Keratinocyte (primary cell): ENCODE data around the gene KLHL25. TPM values are rescaled to one million over a fixed set of nuclear protein-coding genes. Genes with fewer than 3 reads are reported as not detected.

Experiments
- DNase-seq: peaks from one replicate; pipeline ENCODE4 v3.0.0-alpha.2; 2011; ENCODE audit warnings: low read depth, missing footprints, low spot score
- FAIRE-seq: peaks from 2 replicates; lab custom pipeline; 2011; peaks lifted over from hg19 to GRCh38; lab: Jason Lieb, UNC
- H2AFZ ChIP-seq: 2 replicates; pipeline ENCODE4 v1.6.0; 2012; ENCODE audit warnings: low read length, control low read depth, inconsistent platforms; ENCODE audit not compliant: control insufficient read depth
- H3K27ac ChIP-seq: 2 replicates; pipeline ENCODE4 v1.5.1; 2011; ENCODE audit warnings: low read length; ENCODE audit not compliant: control insufficient read depth, insufficient read depth
- H3K27me3 ChIP-seq: 3 replicates; pipeline ENCODE4 v1.6.0; 2011; ENCODE audit warnings: low read length; ENCODE audit not compliant: control insufficient read depth, insufficient read depth; ENCODE audit errors: extremely low read depth
- H3K36me3 ChIP-seq, 2 experiments: 2 replicates in 1 of 2; 3 replicates in 1 of 2; pipeline ENCODE4 v1.5.1; 2011; ENCODE audit warnings: low read length in 2 of 2, mild to moderate bottlenecking in 1 of 2; ENCODE audit not compliant: control insufficient read depth in 2 of 2, insufficient read depth in 2 of 2; ENCODE audit errors: extremely low read depth in 1 of 2
- H3K4me1 ChIP-seq: 3 replicates; pipeline ENCODE4 v1.5.1; 2011; ENCODE audit warnings: low read length; ENCODE audit not compliant: control insufficient read depth, insufficient read depth; ENCODE audit errors: extremely low read depth
- H3K4me2 ChIP-seq: 3 replicates; pipeline ENCODE4 v1.6.0; 2011; ENCODE audit warnings: low read depth, low read length; ENCODE audit not compliant: control insufficient read depth, insufficient read depth; ENCODE audit errors: extremely low read depth
- H3K4me3 ChIP-seq, 3 experiments: fragments of 200-600 bp in 1 of 3; sonication (generic) in 1 of 3; 2 replicates in 2 of 3; 3 replicates in 1 of 3; pipeline ENCODE4 v1.5.1; 2011 to 2016; ENCODE audit warnings: low read length in 3 of 3, mild to moderate bottlenecking in 3 of 3, control low read depth in 2 of 3, inconsistent platforms in 1 of 3, low read depth in 1 of 3, mixed read lengths in 1 of 3, mixed run types in 1 of 3, moderate library complexity in 1 of 3; ENCODE audit not compliant: control insufficient read depth in 2 of 3, insufficient read depth in 2 of 3; ENCODE audit errors: extremely low read depth in 1 of 3
- H3K79me2 ChIP-seq: 2 replicates; pipeline ENCODE4 v1.6.0; 2012; ENCODE audit warnings: low read length; ENCODE audit not compliant: control insufficient read depth, insufficient read depth
- H3K9ac ChIP-seq: 3 replicates; pipeline ENCODE4 v1.6.0; 2011; ENCODE audit warnings: low read length; ENCODE audit not compliant: control insufficient read depth, insufficient read depth; ENCODE audit errors: extremely low read depth
- H3K9me1 ChIP-seq: 3 replicates; pipeline ENCODE4 v1.6.0; 2011; ENCODE audit warnings: low read length; ENCODE audit not compliant: control insufficient read depth, insufficient read depth; ENCODE audit errors: extremely low read depth
- H3K9me3 ChIP-seq: 2 replicates; pipeline ENCODE4 v1.5.1; 2012; ENCODE audit warnings: low read depth, low read length; ENCODE audit not compliant: control insufficient read depth
- H4K20me1 ChIP-seq: 3 replicates; pipeline ENCODE4 v1.6.0; 2011; ENCODE audit warnings: low read length; ENCODE audit not compliant: control insufficient read depth, insufficient read depth; ENCODE audit errors: extremely low read depth
- CTCF ChIP-seq, 3 experiments: IDR thresholded peaks in 1 of 3; conservative IDR thresholded peaks in 1 of 3; optimal IDR thresholded peaks in 1 of 3; 2 replicates in 2 of 3; 3 replicates in 1 of 3; pipeline versions ENCODE3 to v1.5.1; 2011; ENCODE audit warnings: low read length in 3 of 3, mild to moderate bottlenecking in 3 of 3, moderate library complexity in 2 of 3, control low read depth in 1 of 3, inconsistent platforms in 1 of 3; ENCODE audit not compliant: insufficient read depth in 2 of 3; ENCODE audit errors: extremely low read depth in 1 of 3
- EZH2 ChIP-seq: IDR thresholded peaks from one replicate; pipeline ENCODE4 v1.6.1; 2012; ENCODE audit warnings: inconsistent platforms, mild to moderate bottlenecking, low read length, moderate library complexity
- dilution Hi-C: fragments of 300-500 bp; cut with MboI; formaldehyde crosslinking; loops from one replicate; pipeline ENCODE4 v1.7.0; 2020; ENCODE audit warnings: low sequenced_read_pairs; ENCODE audit not compliant: extremely low pct_ligation_motif_present
- polyA plus RNA-seq, 5 experiments: library from polyadenylated mRNA; depleted of rRNA in 3 of 5; stranded (reverse) in 3 of 5; stranded (forward) in 1 of 5; unstranded in 1 of 5; fragments of >200 nt; gene quantifications; 1 replicate in 1 of 5; 2 replicates in 3 of 5; 3 replicates in 1 of 5; pipeline versions ENCODE4 v1.2.1 to v1.2.3, GENCODE V29; 2011 to 2012; ENCODE audit warnings: missing spikeins in 2 of 5, low read depth in 1 of 5, low replicate concordance in 1 of 5

Gene KLHL25
- polyA plus RNA-seq, 1 donor (not counting 4 experiments of a cell fraction or from before 2014, with no cell fraction given): 2.1 TPM

- H3K4me3 ChIP-seq: no peak overlapping the region
- H3K27ac ChIP-seq: no peak overlapping the region
- no peak overlapping the region for H3K9ac ChIP-seq
- H3K79me2 ChIP-seq: no peaks in the 10 kb centered on the region
- no peak overlapping the region for H2AFZ ChIP-seq
- no peak for TF ChIP-seq EZH2
- TF ChIP-seq CTCF (optimal IDR thresholded peaks at IDR 0.05 in 1 of 3, IDR thresholded peaks at IDR 0.05 in 1 of 3, conservative IDR thresholded peaks at IDR 0.05 in 1 of 3; ENCODE audit: extremely low read depth in 1 of 3, insufficient read depth in 2 of 3, low read length in 3 of 3): no peak
- H3K36me3 ChIP-seq: no peaks in the 10 kb centered on the region
- H3K9me1 ChIP-seq: no peaks in the 10 kb centered on the region
- H3K4me2 ChIP-seq: no peak overlapping the region
- no peaks in the 10 kb centered on the region for H3K9me3 ChIP-seq
- dilution Hi-C loops: no loop called here
- H3K27me3 ChIP-seq: no peaks in the 10 kb centered on the region
- H3K4me1 ChIP-seq: peaks cover 11% of the 10 kb centered on the region
- no peak for FAIRE-seq
- no peak for DNase-seq
- no peaks in the 10 kb centered on the region for H4K20me1 ChIP-seq
Observed at GRCh38 chr15:85757939-85758654, 36.6 kb downstream of the KLHL25 start.

- Histone ChIP-seq H3K4me3 (no peak overlapping the region), H3K4me1 (peaks cover 19% of the 10 kb centered on the region), H3K9me1 (no peaks in the 10 kb centered on the region), H3K79me2 (no peaks in the 10 kb centered on the region), H2AFZ (no peak overlapping the region), H3K27me3 (no peaks in the 10 kb centered on the region), H3K4me2 (no peak overlapping the region), H3K9ac (no peak overlapping the region), H3K27ac (no peak overlapping the region), H3K36me3 (no peaks in the 10 kb centered on the region), H4K20me1 (no peaks in the 10 kb centered on the region), H3K9me3 (no peaks in the 10 kb centered on the region)
- no peak for FAIRE-seq
- dilution Hi-C loops: no loop called here
- no peak for TF ChIP-seq CTCF (optimal IDR thresholded peaks at IDR 0.05 in 1 of 3, IDR thresholded peaks at IDR 0.05 in 1 of 3, conservative IDR thresholded peaks at IDR 0.05 in 1 of 3; ENCODE audit: extremely low read depth in 1 of 3, insufficient read depth in 2 of 3, low read length in 3 of 3)
- DNase-seq: no peak
Observed at GRCh38 chr15:85757073-85757938, 37.4 kb downstream of the KLHL25 start.
